Neural cell (in vitro differentiated cells): ENCODE data around the gene SLC6A4. TPM values are rescaled to one million over a fixed set of nuclear protein-coding genes. Genes with fewer than 3 reads are reported as not detected.

Experiments used
- H2AFZ ChIP-seq: fragments of 200-600, 300-800 bp; sonication (generic), shearing (Covaris generic); 2 replicates; pipeline ENCODE4 v1.6.0; 2014; ENCODE audit warnings: low read depth, mild to moderate bottlenecking, antibody characterized with exemption, low read length, moderate library complexity
- H3F3A ChIP-seq: fragments of 200-600 bp; shearing (Covaris generic); 2 replicates; pipeline ENCODE4 v1.6.1; 2016; ENCODE audit warnings: mild to moderate bottlenecking, moderate library complexity, mixed read lengths, antibody characterized with exemption, low read length; ENCODE audit not compliant: insufficient read depth, poor library complexity, severe bottlenecking
- H3K27ac ChIP-seq: fragments of 200-600, 300-800 bp; sonication (generic), shearing (Covaris generic); 2 replicates; pipeline ENCODE4 v1.5.1; 2014; ENCODE audit warnings: mild to moderate bottlenecking, low read length, moderate library complexity
- H3K27me3 ChIP-seq: fragments of 300-800, 200-600 bp; sonication (generic), shearing (Covaris generic); 2 replicates; pipeline ENCODE4 v1.6.0; 2014; ENCODE audit warnings: mild to moderate bottlenecking, low read depth, low read length, moderate library complexity; ENCODE audit not compliant: insufficient read depth
- H3K36me3 ChIP-seq: fragments of 300-800, 200-600 bp; sonication (generic), shearing (Covaris generic); 2 replicates; pipeline ENCODE4 v1.5.1; 2014; ENCODE audit warnings: mild to moderate bottlenecking, antibody characterized with exemption, low read length, moderate library complexity; ENCODE audit not compliant: insufficient read depth
- H3K4me2 ChIP-seq: fragments of 300-800, 200-600 bp; sonication (generic), shearing (Covaris generic); 2 replicates; pipeline ENCODE4 v1.6.0; 2014; ENCODE audit warnings: mild to moderate bottlenecking, low read length
- H3K4me3 ChIP-seq: fragments of 300-800, 200-600 bp; sonication (generic), shearing (Covaris generic); 2 replicates; pipeline ENCODE4 v1.5.1; 2014; ENCODE audit warnings: mild to moderate bottlenecking, low read length, moderate library complexity
- H3K79me2 ChIP-seq: fragments of 200-600 bp; shearing (Covaris generic); replicated peaks from 2 replicates; pipeline ENCODE4 v1.6.0; 2014; ENCODE audit warnings: mild to moderate bottlenecking, low read length, moderate library complexity; ENCODE audit not compliant: insufficient read depth
- H3K9ac ChIP-seq: fragments of 300-800, 200-600 bp; sonication (generic), shearing (Covaris generic); 2 replicates; pipeline ENCODE4 v1.6.1; 2016; ENCODE audit warnings: mild to moderate bottlenecking, low read length, mixed read lengths
- H3K9me2 ChIP-seq: fragments of 200-600 bp; shearing (Covaris generic); 2 replicates; pipeline ENCODE4 v1.6.1; 2016; ENCODE audit warnings: mild to moderate bottlenecking, low read length, mixed read lengths; ENCODE audit not compliant: insufficient read depth
- H3K9me3 ChIP-seq: fragments of 200-600, 300-800 bp; sonication (generic), shearing (Covaris generic); 2 replicates; pipeline ENCODE4 v1.6.1; 2016; ENCODE audit warnings: mild to moderate bottlenecking, mixed run types, low read length, moderate library complexity, mixed read lengths
- H4K20me1 ChIP-seq: fragments of 200-600 bp; shearing (Covaris generic); 2 replicates; pipeline ENCODE4 v1.6.1; 2016; ENCODE audit warnings: mild to moderate bottlenecking, mixed run types; ENCODE audit not compliant: insufficient read depth
- EP300 ChIP-seq: fragments of 450-650 bp; conservative IDR thresholded peaks from 2 replicates; pipeline ENCODE4 v1.6.1; 2014; ENCODE audit warnings: antibody characterized with exemption, mild to moderate bottlenecking, moderate library complexity; ENCODE audit not compliant: poor library complexity, severe bottlenecking
- EZH2 ChIP-seq: fragments of 200-600, 300-800 bp; shearing (Covaris generic), sonication (generic); IDR thresholded peaks from 2 replicates; pipeline ENCODE4 v1.6.1; 2014; ENCODE audit warnings: antibody characterized with exemption, low read length, borderline replicate concordance, mild to moderate bottlenecking; ENCODE audit not compliant: insufficient read depth, poor library complexity, severe bottlenecking
- MXI1 ChIP-seq: fragments of 450-650 bp; conservative IDR thresholded peaks from 2 replicates; pipeline ENCODE4 v1.6.1; 2014; ENCODE audit warnings: antibody characterized with exemption, mild to moderate bottlenecking; ENCODE audit not compliant: poor library complexity, severe bottlenecking
- POLR2AphosphoS5 ChIP-seq: IDR thresholded peaks from 2 replicates; pipeline ENCODE4 v1.6.1; 2012
- RAD21 ChIP-seq: fragments of 450-650 bp; conservative IDR thresholded peaks from 2 replicates; pipeline ENCODE4 v1.6.1; 2014; ENCODE audit warnings: antibody characterized with exemption, mild to moderate bottlenecking, moderate library complexity
- SMC3 ChIP-seq: fragments of 450-650 bp; conservative IDR thresholded peaks from 2 replicates; pipeline ENCODE4 v1.6.1; 2014; ENCODE audit warnings: antibody characterized with exemption, mild to moderate bottlenecking, moderate library complexity; ENCODE audit not compliant: poor library complexity
- TAF1 ChIP-seq: IDR thresholded peaks from 2 replicates; pipeline ENCODE4 v1.6.1; 2012; ENCODE audit warnings: low read depth
- polyA minus RNA-seq: library from RNA; depleted of rRNA, polyadenylated mRNA; stranded (reverse); fragments of >200 nt; gene quantifications from 2 replicates; pipeline ENCODE4 v1.2.3, GENCODE V29; 2014
- polyA plus RNA-seq: library from polyadenylated mRNA; depleted of rRNA; stranded (reverse); fragments of >200 nt; gene quantifications from 2 replicates; pipeline ENCODE4 v1.2.3, GENCODE V29; 2014
- TF ChIP-seq, protein P1 (sequence below): fragments of 450-650 bp; IDR thresholded peaks from 2 replicates; pipeline ENCODE4 v1.5.1; 2014; ENCODE audit warnings: antibody characterized with exemption, mild to moderate bottlenecking, moderate library complexity; ENCODE audit not compliant: poor library complexity, severe bottlenecking
- TF ChIP-seq, protein P2 (sequence below): IDR thresholded peaks from 2 replicates; pipeline ENCODE4 v1.6.1; 2012; ENCODE audit warnings: borderline replicate concordance

SLC6A4 gene
- polyA plus RNA-seq (1.1 TPM in 2 replicates), polyA minus RNA-seq (not detected in 2 replicates)

DNA sequence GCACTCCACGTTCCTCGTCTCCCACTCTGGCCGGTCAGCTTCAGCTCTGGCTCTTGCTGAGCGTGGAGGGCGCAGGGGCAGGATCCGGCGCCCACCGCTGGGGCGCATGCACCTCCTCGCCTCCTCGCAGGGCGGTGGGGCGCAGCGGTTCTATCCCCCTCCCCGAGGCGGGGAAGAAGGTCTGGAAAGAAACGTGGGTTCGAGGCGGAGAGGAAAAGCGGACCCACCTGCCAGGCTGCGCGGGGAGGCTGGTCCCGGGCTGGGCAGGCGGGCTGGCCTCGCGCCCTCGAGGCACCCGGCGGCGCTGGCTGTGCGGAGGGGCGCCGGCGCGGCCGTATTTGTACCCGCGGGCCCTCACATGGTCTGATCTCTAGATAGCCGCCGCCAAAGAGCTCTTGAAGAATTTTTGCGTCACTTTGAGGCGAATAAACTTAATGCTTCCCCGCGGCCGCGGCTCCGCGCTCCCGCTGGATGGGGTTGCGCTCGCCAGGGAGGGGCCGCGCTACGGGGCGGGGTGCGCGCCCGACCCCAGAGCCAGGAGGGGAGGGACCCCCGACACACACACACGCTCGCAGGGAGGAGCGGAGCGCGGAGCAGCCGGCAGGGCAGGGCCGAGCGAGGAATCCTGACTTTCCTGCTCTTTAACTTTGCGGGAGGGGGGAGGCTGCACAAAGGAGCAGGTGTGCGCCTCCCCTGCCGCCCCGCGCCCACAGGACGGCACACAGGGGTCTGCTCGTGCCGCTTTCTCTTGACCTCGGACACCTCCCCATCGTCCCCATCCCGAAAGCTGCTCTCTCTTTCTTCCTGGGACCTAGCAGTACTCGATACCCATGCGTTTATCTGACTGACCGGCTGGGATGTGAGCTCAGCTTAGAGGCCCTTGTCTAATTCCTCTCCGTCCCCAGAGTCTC is at the start of gene SLC6A4:
SLC6A4 (minus strand) TSS at position 312 of the 911 bp plus-strand sequence. CDS start 13,739 bp downstream, outside the sequence.
- Histone ChIP-seq H3K9me2 (no peaks in the 10 kb centered on the region), H3K4me3 (peak within 1 kb of the TSS; percentile 68), H3K36me3 (no peaks in the 10 kb centered on the region), H2AFZ (no peak within 1 kb of the TSS), H4K20me1 (no peaks in the 10 kb centered on the region), H3F3A (no peaks in the 10 kb centered on the region), H3K27me3 (peaks cover 69% of the 10 kb centered on the region), H3K9me3 (no peaks in the 10 kb centered on the region), H3K27ac (no peak within 1 kb of the TSS), H3K4me2 (no peak within 1 kb of the TSS), H3K79me2 (no peaks in the 10 kb centered on the region), H3K9ac (no peak within 1 kb of the TSS)
- TF ChIP-seq TAF1 = no peak
- no peak for TF ChIP-seq SMC3
- TF ChIP-seq, protein P1, sequence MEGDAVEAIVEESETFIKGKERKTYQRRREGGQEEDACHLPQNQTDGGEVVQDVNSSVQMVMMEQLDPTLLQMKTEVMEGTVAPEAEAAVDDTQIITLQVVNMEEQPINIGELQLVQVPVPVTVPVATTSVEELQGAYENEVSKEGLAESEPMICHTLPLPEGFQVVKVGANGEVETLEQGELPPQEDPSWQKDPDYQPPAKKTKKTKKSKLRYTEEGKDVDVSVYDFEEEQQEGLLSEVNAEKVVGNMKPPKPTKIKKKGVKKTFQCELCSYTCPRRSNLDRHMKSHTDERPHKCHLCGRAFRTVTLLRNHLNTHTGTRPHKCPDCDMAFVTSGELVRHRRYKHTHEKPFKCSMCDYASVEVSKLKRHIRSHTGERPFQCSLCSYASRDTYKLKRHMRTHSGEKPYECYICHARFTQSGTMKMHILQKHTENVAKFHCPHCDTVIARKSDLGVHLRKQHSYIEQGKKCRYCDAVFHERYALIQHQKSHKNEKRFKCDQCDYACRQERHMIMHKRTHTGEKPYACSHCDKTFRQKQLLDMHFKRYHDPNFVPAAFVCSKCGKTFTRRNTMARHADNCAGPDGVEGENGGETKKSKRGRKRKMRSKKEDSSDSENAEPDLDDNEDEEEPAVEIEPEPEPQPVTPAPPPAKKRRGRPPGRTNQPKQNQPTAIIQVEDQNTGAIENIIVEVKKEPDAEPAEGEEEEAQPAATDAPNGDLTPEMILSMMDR = no peak
- TF ChIP-seq, protein P2, sequence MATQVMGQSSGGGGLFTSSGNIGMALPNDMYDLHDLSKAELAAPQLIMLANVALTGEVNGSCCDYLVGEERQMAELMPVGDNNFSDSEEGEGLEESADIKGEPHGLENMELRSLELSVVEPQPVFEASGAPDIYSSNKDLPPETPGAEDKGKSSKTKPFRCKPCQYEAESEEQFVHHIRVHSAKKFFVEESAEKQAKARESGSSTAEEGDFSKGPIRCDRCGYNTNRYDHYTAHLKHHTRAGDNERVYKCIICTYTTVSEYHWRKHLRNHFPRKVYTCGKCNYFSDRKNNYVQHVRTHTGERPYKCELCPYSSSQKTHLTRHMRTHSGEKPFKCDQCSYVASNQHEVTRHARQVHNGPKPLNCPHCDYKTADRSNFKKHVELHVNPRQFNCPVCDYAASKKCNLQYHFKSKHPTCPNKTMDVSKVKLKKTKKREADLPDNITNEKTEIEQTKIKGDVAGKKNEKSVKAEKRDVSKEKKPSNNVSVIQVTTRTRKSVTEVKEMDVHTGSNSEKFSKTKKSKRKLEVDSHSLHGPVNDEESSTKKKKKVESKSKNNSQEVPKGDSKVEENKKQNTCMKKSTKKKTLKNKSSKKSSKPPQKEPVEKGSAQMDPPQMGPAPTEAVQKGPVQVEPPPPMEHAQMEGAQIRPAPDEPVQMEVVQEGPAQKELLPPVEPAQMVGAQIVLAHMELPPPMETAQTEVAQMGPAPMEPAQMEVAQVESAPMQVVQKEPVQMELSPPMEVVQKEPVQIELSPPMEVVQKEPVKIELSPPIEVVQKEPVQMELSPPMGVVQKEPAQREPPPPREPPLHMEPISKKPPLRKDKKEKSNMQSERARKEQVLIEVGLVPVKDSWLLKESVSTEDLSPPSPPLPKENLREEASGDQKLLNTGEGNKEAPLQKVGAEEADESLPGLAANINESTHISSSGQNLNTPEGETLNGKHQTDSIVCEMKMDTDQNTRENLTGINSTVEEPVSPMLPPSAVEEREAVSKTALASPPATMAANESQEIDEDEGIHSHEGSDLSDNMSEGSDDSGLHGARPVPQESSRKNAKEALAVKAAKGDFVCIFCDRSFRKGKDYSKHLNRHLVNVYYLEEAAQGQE = no peak
- TF ChIP-seq EZH2 = no peak
- TF ChIP-seq EP300 = no peak
- TF ChIP-seq POLR2AphosphoS5 = no peak
- TF ChIP-seq MXI1 = no peak
- TF ChIP-seq RAD21 = no peak

DNA sequence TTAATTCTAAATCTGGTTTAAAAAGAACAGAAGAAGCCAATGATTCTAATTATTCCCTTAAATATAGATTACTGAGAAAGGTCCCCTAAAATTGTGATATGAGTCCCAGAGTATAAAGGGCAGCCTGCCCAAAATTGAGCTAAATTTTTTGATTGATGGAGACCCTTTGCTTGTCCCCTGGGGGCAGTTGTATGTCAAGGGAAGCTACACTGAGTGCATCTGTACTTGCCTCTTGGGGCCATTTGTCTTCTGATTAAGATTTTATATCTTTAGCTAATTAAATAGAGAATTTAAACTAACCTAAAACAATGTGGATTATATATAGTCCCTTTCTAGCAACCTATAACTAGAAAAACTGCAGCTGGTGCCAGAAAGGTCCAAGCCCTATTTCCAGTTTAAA is 43.7 kb upstream of the SLC6A4 start:
- Histone ChIP-seq H2AFZ (no peak overlapping the region), H3K79me2 (no peaks in the 10 kb centered on the region), H3K27ac (no peak overlapping the region), H3K9me3 (no peaks in the 10 kb centered on the region), H3K27me3 (no peaks in the 10 kb centered on the region), H3F3A (no peaks in the 10 kb centered on the region), H3K9ac (no peak overlapping the region), H3K9me2 (no peaks in the 10 kb centered on the region), H3K36me3 (peaks cover 4% of the 10 kb centered on the region), H3K4me3 (no peak overlapping the region), H3K4me2 (no peak overlapping the region), H4K20me1 (no peaks in the 10 kb centered on the region)
- TF ChIP-seq EP300 = no peak
- no peak for TF ChIP-seq SMC3
- TF ChIP-seq, protein P2 = no peak
- no peak for TF ChIP-seq POLR2AphosphoS5
- no peak for TF ChIP-seq RAD21
- no peak for TF ChIP-seq MXI1
- TF ChIP-seq, protein P1 = no peak
- TF ChIP-seq EZH2 = no peak
- no peak for TF ChIP-seq TAF1
